DMS79 treated with DMSO at 0.1 percent for 48 hours (cell line): ENCODE data around the gene HOMER1.
A peak's percentile ranks its signal among the peaks of the same experiment; 100 is the strongest.
"Not testable (repeated sequence)": the region's sequence is repeated elsewhere in the genome, so short reads cannot be mapped to it uniquely, and the experiment has no call there.

Source experiments
- DNase-seq: peaks from one replicate; lab custom pipeline; 2025; lab: John Stamatoyannopoulos, UW

The HOMER1 gene

DNA sequence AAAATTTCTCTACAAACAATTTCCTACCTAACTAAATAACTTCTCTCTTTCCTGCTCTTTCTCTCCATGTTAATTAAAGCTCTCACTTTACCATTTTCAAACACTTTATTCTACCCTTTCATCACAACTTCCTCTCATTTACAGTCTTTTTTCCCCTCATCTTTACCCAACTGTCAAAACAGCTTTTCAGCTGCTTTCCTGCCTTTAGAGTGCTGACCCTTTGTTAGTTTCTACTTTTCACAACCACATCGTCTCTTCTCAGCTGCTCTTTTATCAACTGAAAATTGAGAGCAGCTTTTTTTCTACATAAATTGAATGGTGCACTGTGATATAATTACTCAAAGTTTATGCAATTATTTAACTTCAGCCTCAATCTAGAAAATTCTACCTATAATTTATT is 3.1 kb upstream of the HOMER1 start:
- DNase-seq: no peak

DNA sequence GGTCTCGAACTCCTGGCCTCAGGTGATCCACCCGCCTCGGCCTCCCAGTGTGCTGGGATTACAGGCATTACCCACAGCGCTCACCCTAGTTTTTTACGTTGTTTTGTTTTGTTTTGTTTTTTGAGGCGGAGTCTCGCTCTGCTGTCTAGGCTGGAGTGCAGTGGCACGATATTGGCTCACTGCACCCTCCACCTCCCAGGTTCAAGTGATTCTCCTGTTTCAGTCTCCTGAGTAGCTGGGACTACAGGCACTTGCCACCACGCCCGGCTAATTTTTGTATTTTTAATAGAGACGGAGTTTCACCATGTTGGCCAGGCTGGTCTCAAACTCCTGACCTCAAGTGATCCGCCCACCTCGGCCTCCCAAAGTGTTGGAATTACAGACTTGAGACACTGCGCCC is 2.4 kb upstream of the HOMER1 start:
- not testable (repeated sequence) for DNase-seq

DNA sequence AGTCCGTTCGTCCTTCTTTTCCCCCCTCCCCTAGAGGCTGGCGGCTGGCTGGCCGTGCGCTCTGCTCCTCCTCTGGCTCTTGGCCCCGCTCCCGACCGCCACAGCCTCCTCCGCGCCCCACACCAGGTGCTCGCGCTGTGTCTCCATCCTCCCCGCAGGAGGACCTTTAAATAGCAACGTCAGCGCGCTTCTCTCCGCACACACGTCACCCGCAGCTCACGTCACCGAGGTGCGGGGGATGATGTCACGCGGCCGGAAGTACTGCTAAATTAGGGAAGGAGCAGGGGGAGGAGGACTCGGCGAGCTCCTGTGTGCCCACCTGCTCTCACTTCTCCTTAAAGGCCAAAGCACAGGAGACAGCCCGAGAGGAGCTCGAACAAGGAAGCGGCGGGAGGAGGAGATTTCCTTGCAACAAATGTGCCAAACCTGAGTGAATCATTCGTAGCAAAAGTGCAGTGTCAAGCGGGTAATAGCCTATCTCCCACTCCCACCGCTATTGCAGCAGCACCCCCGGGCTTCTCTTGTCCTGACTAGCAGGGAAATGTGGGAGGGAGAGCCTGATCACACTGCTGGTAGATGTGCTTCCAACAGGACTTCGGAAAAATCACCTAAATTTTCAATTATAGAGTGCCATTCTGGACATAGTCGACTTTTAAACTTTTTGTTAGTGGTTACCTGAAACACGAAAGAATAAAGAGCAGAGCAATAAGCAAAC is 614 bp upstream of the HOMER1 start:
- DNase-seq: peak; percentile 86

DNA sequence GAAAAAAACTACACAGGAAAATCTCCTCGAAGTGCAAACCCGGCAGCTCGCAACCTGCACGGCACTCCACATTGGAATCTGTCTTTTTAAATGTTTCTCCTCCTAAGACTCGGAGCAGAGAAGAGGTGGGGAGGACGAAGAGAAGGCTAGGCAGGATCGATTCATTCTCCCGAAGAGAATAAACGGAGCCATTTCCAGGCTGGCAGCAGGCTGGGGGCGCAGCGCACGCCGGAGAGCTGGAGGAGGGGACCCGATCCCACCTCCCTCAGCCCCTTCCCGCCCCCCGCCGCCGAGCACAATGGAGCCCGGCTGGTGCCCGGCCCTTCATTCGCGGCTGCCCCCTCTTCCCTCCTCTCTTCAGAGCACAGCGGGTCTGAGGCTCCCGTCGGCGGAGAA is 628 bp downstream of the HOMER1 start:
- DNase-seq: peak; percentile 54

DNA sequence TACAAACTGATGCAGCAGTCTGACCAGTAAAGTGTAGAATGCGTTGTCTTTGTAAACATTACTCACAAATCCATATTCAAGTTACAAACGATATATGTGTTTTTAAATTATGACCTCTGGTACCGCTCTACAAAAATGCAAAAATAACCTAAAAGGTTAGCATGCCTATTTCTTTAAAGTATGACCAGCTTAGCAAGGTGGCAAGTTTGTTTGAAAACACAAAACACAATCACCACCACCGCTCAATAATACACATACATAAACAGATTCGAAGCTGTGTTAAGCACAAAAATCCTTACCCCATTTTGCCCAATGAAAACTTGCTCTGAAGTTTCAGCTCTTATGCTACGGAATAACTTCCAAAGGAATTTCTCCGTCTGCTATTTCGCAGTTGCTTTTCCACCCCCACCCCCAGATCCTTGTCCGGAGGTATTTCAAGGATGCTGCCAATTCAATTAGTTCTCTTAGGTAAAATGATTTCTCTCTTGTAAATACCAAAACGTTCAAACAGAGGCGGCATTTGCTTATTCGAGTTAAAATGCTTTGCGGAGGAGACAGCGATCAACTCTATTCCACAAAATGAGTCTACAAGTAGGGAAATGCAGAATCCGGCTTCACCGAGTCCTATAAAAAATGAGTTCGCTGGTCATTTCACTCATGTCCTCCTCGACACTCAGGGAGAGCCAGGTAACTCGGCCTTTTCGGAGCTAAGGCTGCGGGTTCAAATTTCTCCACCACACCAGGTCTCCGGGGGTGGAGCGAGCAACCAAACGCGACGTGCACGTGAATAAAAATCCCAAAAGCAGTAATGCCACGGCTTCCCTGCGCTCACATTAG is 1.2 kb downstream of the HOMER1 start:
- peak; percentile 46 for DNase-seq

DNA sequence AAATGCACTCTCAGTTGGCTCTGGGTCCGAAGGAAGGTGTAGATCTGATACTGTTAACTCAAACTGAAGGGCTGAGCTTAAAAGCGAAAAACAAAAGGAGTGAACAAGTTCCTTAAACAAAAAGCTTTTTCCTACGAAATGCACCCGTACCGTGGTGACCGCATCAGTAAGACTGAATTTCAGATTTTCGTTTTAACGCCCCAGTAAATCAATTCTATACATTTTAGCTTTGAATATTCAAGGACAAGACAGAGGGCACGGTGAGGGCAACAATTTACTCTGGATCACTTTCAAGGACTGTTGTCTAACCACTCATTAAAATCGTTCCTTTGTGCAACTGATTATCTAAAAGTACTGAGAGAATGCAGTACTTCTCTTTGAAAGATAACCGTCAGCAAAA is 1.9 kb downstream of the HOMER1 start:
- no peak for DNase-seq

DNA sequence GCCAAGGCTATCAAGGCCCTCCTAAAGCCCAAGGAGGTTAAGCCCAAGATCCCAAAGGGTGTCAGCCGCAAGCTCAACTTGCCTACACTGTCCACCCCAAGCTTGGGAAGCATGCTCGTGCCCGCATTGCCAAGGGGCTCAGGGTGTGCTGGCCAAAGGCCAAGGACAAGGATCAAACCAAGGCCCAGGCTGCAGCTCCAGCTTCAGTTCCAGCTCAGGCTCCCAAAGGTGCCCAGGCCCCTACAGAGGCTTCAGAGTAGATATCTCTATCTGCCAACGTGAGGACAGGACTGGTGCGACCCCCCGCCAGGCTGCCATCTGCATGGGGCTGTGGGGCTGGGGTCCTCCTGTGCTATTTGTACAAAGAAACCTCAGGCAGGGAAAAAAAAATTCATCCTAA is 3.3 kb downstream of the HOMER1 start:
- no peak for DNase-seq

DNA sequence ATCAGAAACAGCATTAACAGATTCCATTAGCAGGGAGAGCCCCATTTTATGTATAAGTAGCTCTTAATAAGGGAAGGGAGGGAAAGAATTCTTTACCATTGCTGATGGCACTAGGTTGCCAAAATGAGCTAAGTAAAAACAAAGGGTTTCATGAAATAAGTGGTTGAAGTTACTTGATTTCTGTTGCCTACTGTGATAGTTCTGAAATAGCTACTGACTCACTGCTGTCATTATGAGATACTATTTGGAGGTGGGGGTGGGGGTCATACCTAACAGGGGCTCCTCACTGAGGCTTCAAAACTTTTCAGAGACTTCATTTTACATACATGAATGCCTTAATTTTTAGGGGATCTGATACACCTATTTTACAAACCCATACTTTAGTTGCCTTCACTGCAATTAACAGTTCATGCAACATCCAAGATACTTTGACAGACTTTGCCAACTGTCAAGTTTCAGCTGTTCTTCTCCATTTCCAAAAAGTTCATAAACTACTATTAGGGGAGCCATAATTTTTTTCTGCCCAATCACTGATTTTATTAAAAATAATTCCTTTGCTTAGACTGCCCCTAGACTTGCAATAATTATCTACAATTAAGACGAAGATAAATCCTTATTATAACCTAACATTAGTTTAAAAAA is 4.6 kb downstream of the HOMER1 start:
- DNase-seq: no peak

DNA sequence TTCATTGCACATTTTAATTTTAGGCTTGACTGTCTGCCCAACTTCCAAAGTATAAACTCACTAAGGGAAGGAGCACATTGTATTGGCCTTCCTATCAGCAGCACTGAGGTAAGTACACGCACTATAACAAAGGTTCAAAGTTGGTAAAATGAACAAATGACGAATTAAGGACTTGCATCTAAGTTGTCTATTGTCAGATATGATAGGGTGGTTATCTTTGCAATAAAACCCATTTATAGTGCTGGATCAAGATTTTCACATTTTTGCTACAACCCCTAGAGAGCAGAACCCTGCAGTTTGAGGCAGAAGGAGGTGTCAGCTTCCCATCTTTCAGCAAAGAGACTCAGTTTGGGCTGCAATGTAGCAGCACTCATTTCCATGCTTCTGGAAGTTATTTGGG is 5.1 kb downstream of the HOMER1 start:
- no peak for DNase-seq

DNA sequence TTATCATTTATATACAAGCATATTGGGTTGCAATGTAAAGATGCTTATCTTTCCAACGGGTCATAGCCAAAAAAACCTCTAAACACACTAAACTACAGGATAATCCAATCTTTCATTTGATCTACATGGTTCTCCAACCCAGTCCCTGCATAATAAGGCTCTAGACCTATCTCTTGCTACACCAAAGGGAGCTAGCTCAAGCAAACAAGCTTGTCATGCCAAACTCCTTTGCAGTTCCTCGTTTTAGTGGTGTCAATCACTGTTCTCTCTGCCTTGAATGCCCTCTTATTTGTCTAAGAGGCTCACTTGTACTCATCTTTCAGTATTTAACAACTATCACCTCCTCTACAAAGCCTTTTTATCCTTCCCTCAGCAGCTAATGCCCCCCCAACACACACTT is 5.6 kb downstream of the HOMER1 start:
- DNase-seq: peak; percentile 9

DNA sequence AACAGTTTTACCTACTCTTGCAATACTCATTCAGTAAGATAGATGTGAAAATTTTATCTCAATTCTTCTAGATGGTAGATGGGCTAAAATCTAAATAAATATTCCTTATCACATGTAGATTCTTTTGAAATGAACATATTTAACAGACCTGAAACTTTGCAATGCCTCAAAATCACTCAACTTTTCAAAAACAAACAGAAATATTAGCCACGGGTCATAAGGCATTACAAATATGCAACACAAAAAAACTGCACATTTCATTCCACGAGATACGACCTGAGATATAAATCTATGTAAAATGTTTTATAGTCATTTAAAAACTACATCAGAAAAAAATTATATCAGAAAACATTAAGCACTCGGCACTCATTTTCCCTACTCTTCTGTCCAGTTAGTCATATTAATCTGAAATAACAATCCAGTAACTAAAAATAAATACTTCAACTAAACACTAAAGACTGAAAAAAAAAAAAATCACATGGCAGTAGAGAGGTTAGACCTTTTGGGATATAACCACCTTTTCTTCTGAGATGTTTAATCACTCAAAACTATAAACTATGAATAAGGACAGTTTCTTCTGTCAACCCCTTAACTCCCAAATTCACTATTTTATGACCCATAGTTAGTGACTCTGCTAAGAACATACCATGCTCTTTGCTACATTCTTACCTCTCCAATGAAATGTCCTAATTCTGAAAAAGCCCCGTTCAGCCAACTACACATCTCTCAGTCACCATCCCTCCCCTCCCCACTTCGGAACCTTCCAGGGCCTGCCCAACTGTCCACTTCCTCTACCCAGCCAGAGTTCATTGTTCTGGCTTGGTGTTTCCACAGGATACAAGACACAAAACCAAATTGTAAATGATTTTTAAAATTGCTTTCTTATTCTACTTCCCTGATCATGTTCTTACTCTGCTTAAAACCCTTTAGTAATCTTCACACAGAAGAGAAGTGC is 6.4 kb downstream of the HOMER1 start:
- no peak for DNase-seq

DNA sequence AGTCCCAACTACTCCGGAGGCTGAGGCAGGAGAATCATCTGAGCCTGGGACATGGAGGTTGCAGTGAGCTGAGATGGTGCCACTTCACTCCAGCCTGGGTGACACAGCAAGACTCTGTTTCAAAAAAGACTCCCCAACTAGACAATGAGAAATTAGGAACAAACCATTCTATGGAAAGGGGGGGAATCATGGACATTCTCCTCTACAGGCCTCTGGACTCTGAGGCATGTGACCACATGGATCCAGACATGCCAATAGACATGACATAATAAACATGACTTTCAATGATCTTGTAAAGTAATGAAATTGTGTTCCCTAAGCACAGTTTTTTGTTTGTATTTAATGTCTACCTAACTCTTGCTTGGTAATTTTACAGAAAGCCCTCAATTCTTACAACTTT is 8.8 kb downstream of the HOMER1 start:
- no peak for DNase-seq

DNA sequence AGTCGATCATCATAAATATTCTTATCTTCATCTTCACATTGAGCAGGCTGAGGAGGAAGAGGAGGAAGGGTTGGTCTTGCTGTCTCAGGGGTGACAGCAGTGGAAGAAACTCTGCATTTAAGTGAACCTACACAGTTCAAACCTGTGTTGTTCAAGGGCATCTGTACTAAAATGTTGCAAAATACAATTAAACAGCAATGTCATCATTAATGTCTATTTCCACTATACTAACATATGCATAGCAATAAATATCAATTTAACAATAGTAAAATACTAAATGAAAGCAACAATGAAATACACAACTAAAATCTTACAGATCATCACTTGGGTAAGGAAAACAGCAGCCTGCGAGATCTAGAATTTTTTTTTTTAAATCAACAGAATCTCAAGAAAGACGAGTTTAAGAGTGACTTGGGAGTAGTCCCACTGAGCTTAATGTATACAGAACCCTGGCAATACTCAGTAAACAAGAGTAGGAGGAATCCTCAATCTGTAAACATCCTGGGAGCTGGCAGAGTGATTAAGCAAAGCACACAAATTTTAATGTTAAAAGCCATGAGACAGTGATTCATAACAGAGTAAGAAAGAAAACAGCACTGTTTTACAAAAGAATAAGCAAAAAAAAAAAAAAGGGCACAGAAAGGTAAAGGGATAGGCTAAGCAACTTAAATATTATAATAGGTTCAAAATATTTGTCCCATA is 10.0 kb downstream of the HOMER1 start:
- no peak for DNase-seq

DNA sequence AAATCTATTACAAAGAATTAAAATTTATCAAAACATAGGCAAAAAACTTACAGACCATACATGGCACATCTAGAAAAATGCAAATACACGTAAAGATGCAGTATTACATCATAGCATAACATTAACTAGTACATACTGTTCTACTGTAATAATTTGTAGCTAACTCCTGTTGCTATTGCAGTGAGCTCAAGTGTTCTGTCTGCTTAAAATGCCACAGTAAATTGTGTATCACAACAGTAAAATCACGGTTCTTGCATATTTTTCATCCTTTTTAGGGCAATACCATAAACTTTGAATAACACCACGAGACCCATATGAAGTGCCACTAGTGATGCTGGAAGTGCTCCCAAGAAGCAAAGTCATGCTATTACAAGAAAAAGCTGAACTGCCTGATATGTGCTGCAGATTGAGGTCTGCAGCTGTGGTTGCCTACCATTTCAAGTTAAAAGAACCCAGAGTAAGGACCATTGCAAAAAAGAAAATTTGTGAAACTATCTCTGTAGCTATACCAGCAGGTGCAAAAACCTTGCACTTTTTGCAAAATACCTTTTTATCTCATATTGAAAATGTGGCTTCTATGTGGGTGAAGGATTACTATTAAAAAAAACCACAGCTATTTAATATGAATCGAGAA is 14.2 kb downstream of the HOMER1 start:
- DNase-seq: no peak

DNA sequence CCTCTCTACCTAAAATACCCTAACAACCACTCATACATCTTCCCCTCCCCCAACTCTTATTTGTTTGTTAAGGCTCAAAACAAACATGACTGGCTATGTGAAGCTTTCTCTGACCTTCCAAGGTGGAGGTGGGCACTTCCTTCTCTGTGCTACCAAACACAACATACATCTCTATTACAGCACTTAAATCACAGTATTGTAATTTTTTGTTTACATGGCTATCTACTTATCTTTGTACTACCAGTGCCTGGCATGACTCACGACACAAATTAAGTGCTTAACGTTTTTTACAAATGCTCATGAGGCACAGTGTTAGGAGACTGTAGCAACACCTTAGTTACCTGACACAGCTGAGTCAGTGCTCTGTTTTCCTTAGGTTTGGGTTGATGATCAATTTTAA is 18.6 kb downstream of the HOMER1 start:
- DNase-seq: no peak

DNA sequence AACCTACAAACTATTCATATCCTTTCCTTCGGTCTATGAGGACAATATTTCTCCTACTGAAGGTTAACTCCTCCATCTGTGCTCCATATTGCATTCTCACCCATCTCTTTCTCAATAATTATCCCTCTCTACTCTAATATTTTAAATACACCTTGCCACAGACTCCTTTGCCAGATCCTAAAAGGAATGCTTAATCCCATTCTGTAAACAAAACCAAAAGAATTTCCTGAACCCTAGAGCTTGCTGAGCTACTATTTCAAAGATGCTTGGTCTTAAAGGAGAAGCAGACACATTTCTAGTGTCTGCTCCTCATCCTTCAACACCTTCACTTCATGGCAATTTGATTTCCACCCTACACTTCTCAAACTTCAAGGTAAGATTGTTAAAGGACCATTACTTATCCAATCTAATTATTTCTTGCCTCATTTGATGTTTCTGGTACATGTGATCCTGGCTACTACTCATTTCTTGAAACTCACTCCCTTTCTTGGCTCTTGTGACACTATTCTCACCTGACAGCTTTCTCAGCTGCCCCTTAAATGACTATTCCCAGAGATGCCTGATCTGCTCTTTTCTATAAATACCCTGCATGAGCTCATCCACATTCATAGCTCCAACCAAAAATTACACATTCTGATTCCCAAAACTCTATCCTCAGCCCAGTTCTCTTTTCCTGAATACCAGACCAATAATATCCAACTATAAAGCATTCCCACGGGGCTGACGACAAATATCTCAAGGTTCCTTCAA is 20.2 kb downstream of the HOMER1 start:
- no peak for DNase-seq

DNA sequence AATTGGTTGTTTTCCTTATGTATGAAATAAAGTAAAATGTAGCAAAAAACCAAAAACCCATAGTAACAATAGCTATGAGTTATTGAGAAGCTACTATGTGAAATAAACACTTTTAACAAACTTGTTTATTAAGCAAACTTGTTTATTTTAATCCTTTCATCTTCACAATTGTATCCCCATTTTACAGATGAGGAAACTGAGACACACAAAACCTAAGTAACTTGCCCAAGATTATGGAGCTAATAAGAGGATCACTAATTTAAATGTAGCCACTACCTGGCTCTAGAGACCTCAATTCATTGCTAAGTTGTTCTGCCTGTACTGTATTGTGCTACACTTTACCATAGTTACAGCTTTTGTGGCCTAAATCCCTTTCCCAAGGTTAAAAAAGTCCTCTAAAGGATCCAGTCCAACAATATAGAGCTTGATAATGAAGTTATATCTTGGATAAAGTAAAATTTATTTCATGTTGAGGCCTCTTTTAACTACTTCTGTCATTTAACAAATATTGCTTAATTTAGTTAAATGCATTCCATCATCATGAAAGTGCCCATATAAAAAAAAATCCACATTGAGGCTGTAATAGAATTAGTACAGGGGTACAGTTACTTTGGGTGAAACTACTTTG is 22.1 kb downstream of the HOMER1 start:
- DNase-seq: no peak

DNA sequence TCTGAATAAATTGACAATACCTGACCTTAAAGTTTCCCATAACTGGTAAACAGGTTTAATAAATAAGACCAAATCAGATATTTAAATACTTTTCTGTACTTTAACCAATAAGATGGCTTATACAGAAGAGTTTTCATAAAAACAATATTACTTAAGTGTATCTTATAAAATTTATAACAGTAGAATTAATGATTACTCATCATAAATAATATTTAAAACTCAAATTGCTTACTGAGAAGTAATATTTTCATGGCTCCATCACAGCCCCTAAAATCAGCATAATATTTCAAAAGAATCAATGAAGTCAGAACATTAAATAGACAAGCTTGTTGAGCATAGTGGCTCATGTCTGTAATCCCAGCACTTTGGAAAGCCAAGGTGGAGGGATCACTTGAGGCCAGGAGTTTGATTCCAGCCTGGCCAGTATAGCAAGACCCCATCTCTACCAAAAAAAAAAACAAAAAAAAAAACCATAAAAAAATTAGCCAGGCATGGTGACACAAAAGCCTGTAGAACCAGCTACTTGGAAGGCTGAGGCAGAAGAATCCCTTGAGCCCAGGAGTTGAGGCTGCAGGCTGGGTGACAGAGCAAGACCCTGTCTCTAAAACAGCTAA is 23.5 kb downstream of the HOMER1 start:
- DNase-seq: no peak

DNA sequence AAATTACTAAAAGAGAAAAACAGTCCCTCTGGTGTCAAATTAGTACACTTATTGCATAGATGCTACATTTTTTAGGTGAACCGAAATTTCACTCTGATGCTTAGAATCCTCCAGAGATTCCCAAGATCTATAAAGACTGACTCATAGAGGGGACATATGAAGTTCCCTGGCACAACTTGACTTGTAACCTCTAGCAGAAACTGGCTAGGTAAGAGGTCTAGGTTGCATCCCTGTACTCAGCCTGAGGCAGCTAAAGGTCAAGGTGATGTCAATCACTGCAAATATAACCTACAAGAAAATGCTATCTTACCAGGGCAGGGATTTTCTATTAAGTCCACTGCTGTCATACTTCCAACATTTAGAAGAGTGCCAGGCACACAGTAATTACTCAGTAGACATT is 24.2 kb downstream of the HOMER1 start:
- DNase-seq: no peak
